AG04449 (cell line): Measurements from ENCODE around the gene ACOT7.

Source experiments
- CTCF ChIA-PET: fragments of 350-600 bp; formaldehyde crosslinking; extraction: SDS; loops from one replicate; lab custom pipeline; 2021; ENCODE audit warnings: antibody characterized with exemption; lab: Yijun Ruan, JAX
- POLR2A ChIA-PET: fragments of 400-600, 350-600 bp; formaldehyde crosslinking; extraction: SDS; loops from one replicate; lab custom pipeline; 2020; ENCODE audit warnings: antibody characterized with exemption, inconsistent platforms; lab: Yijun Ruan, JAX
- DNase-seq: peaks from one replicate; pipeline ENCODE4 v3.0.0-alpha.2; 2010; ENCODE audit warnings: low read depth, low spot score
- H3K4me3 ChIP-seq: 2 replicates; pipeline ENCODE4 v1.5.1; 2011; ENCODE audit warnings: low read depth, mild to moderate bottlenecking, control low read depth, low read length
- CTCF ChIP-seq: IDR thresholded peaks from one replicate; pipeline ENCODE4 v1.5.1; 2011; ENCODE audit warnings: mild to moderate bottlenecking, moderate library complexity, low read length, control low read depth, inconsistent platforms; ENCODE audit not compliant: insufficient read depth; ENCODE audit errors: missing control alignments

The ACOT7 gene

GRCh38 chr1:6272868-6273267 is 120.7 kb downstream of the ACOT7 start:
- H3K4me3 ChIP-seq: no peak overlapping the region
- no peak for DNase-seq
- no peak for TF ChIP-seq CTCF
- ChIA-PET CTCF (interaction anchor here (1.0 to 1.1 kb wide), 2 partner anchors 11 to 149 kb away, joined by 3 read pairs; no protein-coding TSS in a partner anchor), POLR2A (no interaction called here)

GRCh38 chr1:6272452-6272851 is 121.1 kb downstream of the ACOT7 start:
- DNase-seq: no peak

GRCh38 chr1:6271554-6271953 is 122.0 kb downstream of the ACOT7 start:
- ChIA-PET POLR2A (no interaction called here), CTCF (interaction anchor here (0.9 to 1.8 kb wide), 4 partner anchors 8 to 72 kb away, joined by 3 to 11 read pairs (median 3); no protein-coding TSS in a partner anchor)
- no peak for DNase-seq
- no peak for TF ChIP-seq CTCF
- no peak overlapping the region for H3K4me3 ChIP-seq

More at GRCh38 chr1:6272452-6272851, 121.1 kb downstream of the ACOT7 start:
- H3K4me3 ChIP-seq: no peak overlapping the region
- CTCF ChIA-PET: interaction anchor here (1.0 to 1.1 kb wide), 2 partner anchors 12 to 150 kb away, joined by 3 read pairs; no protein-coding TSS in a partner anchor
- POLR2A ChIA-PET: no interaction called here
- TF ChIP-seq CTCF: no peak

GRCh38 chr1:6271006-6271405 is 122.6 kb downstream of the ACOT7 start:
- ChIA-PET POLR2A (no interaction called here), CTCF (interaction anchor here (0.9 to 1.8 kb wide), 4 partner anchors 9 to 72 kb away, joined by 3 to 11 read pairs (median 3); no protein-coding TSS in a partner anchor)
- H3K4me3 ChIP-seq: no peak overlapping the region
- no peak for TF ChIP-seq CTCF
- no peak for DNase-seq

- no peak for DNase-seq
- ChIA-PET CTCF (interaction anchor here (1.1 to 1.8 kb wide), 2 partner anchors 23 to 47 kb away, joined by 3 to 11 read pairs; no protein-coding TSS in a partner anchor), POLR2A (no interaction called here)
- no peak for TF ChIP-seq CTCF
- no peak overlapping the region for H3K4me3 ChIP-seq
Observed at GRCh38 chr1:6270401-6270800, 123.2 kb downstream of the ACOT7 start.

- POLR2A ChIA-PET: no interaction called here
- CTCF ChIA-PET: interaction anchor here (1.8 kb wide), 1 partner anchor 23 kb away, joined by 11 read pairs; no protein-coding TSS in a partner anchor
- H3K4me3 ChIP-seq: no peak overlapping the region
- DNase-seq: no peak
- no peak for TF ChIP-seq CTCF
Observed at GRCh38 chr1:6269720-6270400, 123.7 kb downstream of the ACOT7 start.
